GM19099 (cell line): ENCODE data around the gene NDE1.

ENCODE experiments used
- POLR2A ChIP-seq: IDR thresholded peaks from 3 replicates; pipeline ENCODE4 v1.6.1; 2011; ENCODE audit warnings: low read depth; ENCODE audit not compliant: insufficient read length; ENCODE audit errors: extremely low read depth

NDE1 gene

DNA sequence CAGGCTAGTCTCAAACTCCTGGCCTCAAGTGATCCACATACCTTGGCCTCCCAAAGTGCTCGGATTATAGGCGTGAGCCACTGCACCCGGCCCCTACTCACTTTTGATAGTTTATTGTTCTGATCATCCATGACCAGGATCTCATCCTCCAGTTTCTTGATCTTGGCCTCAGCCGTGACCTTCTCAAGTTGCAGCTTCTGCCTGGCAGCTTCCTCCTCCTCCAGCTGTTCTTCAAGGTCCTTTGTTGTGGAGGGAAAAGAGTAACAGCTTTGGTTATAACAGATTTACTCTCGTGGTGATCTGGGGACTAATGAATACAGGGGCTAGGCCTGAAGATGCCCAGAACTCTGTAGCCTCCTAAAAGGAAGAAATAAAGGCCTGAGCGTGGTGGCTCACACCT lies 89.9 kb downstream of the NDE1 start:
- no peak for TF ChIP-seq POLR2A

- no peak for TF ChIP-seq POLR2A
These were observed 91.3 kb downstream of the NDE1 start for GRCh38 chr16:15741207-15741871.

DNA sequence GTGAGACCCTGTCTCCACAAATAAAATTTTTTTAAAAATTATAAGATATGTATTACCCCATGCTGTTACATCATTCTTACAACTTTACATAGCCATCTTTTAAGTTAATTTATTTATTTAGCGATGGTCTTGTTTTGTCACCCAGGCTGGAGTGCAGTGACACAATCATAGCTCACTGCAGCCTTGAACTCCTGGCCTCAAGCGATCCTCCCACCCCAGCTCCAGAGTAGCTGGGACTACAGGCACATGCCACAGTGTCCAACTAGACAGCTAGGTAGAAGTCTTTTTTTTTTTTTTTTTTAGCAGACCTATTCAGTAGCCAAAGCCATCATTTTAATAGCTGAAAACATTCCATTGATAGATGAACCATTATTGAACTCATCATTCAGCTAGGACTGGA lies 92.7 kb downstream of the NDE1 start:
- TF ChIP-seq POLR2A: no peak

DNA sequence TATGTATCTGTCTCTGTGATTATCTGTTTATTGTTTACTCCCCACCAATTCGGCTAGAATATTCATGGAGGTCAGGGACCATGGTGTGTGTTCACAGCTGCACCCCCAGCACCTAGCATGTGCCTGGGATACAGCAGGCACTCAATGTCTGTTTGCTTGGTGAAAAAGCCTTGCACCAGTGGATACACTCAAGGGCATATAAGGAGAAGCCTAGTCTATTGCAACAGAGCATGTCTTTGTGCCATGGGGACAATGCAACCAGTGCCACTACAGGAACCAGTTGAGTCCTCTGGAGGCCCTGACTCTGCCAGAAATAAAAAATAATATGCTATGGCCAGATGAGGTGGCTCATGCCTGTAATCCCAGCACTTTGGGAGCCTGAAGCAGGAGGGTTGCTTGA lies 93.6 kb downstream of the NDE1 start:
- TF ChIP-seq POLR2A: no peak

- TF ChIP-seq POLR2A: no peak
These were observed 96.3 kb downstream of the NDE1 start for GRCh38 chr16:15746332-15746731.

- TF ChIP-seq POLR2A: no peak
These were observed 97.9 kb downstream of the NDE1 start for GRCh38 chr16:15747937-15748336.

- TF ChIP-seq POLR2A: no peak
These were observed 98.6 kb downstream of the NDE1 start for GRCh38 chr16:15748654-15749053.

GRCh38 chr16:15749371-15749770 lies 99.3 kb downstream of the NDE1 start:
- no peak for TF ChIP-seq POLR2A

DNA sequence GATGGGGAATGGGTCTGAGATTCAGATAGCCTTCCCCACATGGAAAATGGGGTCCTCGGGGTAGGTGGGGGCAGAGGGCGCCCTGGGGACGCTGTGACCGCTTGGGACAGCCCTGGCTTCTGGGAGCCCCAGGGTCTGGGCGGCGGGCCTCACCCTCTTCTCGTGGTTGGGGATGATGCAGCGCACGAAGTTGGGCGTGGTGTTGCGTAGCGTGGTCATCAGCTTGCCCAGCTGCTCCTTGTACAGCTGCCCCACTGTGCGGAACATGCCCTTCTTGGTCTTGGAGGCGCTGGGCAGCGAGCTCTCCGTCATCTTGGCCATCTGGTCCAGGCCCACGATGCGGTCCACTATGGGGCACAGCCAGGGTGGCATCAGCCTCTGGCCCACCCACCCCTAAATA lies 99.9 kb downstream of the NDE1 start:
- no peak for TF ChIP-seq POLR2A

- no peak for TF ChIP-seq POLR2A
These were observed 101.9 kb downstream of the NDE1 start for GRCh38 chr16:15751940-15752339.

DNA sequence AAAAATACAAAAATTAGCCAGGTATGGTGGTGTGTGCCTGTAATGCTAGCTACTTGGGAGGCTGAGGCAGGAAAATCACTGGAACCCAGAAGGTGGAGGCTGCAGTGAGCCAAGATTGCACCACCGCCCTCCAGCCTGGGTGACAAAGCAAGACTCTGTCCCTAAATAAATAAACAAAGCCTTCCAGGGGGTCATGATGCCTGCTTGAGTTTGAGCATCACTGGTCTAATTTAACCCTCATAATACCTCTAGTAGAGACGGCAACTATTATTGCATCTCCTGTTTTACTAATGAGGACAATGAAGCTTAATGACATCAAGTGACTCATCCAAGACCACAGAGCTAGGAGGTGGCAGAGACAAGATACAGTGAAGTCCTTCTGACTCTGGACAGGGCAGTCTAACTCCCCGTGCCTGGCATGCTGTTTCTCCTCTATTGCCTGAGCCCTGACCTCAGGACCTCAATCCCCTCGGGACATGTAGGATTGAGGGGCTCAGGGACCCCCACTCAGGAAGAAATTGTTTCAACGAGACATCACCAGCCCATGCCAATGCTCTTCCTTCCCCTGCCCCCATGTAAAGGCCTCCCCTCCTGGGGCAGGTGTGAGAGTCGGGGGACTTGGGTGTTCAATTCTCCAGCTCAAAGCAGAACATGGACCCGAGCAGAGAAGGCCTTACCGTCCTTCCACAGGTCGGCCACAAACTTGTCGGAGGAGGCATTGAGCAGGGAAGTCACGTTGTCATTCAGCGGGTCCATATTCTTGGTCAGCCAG lies 102.9 kb downstream of the NDE1 start:
- no peak for TF ChIP-seq POLR2A

- no peak for TF ChIP-seq POLR2A
These were observed 104.9 kb downstream of the NDE1 start for GRCh38 chr16:15754821-15755534.

DNA sequence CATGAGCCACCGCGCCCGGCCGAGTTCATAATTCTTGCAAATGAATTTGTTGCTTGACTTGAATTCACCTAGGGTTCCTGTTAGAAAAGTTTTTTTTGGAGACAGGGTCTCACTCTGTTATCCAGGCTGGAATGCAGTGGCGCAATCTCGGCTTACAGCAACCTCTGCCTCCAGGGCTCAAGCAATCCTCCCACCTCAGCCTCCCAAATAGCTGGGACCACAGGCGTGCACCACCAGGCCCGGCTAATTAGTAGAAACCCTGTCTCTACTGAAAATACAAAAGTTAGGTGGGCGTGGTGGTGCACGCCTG lies 107.0 kb downstream of the NDE1 start:
- TF ChIP-seq POLR2A: no peak

- TF ChIP-seq POLR2A: no peak
These were observed 107.7 kb downstream of the NDE1 start for GRCh38 chr16:15757630-15758251.

DNA sequence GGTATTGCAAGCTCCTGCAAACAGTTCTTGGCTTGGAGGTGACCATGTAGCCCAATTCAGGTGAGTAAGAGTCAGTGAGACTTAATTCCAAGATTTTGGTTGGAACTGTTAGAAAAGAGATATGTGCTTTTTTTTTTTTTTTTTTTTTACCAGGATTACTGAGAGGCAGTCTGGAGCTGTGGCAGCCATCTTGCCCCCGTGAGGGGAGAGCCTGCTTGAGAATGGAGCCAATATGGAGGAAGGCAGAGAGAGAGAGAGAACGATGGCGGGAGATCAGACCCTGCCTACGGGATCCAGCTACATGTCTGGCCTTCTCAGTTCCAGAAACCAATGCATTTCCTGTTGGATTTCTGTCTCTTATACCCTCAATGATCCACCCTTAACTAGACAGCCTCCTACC lies 109.0 kb downstream of the NDE1 start:
- TF ChIP-seq POLR2A: no peak

- TF ChIP-seq POLR2A: no peak
These were observed 110.1 kb downstream of the NDE1 start for GRCh38 chr16:15760129-15760528.
